HCEC 1CT (cell line): ENCODE measurements around the gene CTNNA1.

Source experiments
- DNase-seq: peaks from one replicate; pipeline ENCODE4 v3.0.0-alpha.2; 2017

Gene CTNNA1

GRCh38 chr5:138936225-138936967 is 183.2 kb downstream of the CTNNA1 start:
- no peak for DNase-seq

GRCh38 chr5:138936968-138937345 is 183.7 kb downstream of the CTNNA1 start:
- DNase-seq = no peak

- no peak for DNase-seq
Measured at GRCh38 chr5:138937392-138938387, 184.5 kb downstream of the CTNNA1 start.

GRCh38 chr5:138938526-138938925 is 185.3 kb downstream of the CTNNA1 start:
- no peak for DNase-seq

- no peak for DNase-seq
Measured at GRCh38 chr5:138942066-138942465, 188.8 kb downstream of the CTNNA1 start.

- DNase-seq = no peak
Measured at GRCh38 chr5:138942861-138943260, 189.6 kb downstream of the CTNNA1 start.

GRCh38 chr5:138943599-138944173 is 190.5 kb downstream of the CTNNA1 start:
- DNase-seq = no peak

GRCh38 chr5:138944527-138945322 is 191.5 kb downstream of the CTNNA1 start:
- no peak for DNase-seq

GRCh38 chr5:138945421-138946240 is 192.4 kb downstream of the CTNNA1 start:
- no peak for DNase-seq

GRCh38 chr5:138946241-138946623 is 193.0 kb downstream of the CTNNA1 start:
- DNase-seq = no peak

- no peak for DNase-seq
Measured at GRCh38 chr5:138946831-138947560, 193.8 kb downstream of the CTNNA1 start.

- DNase-seq = no peak
Measured at GRCh38 chr5:138947780-138948179, 194.6 kb downstream of the CTNNA1 start.

GRCh38 chr5:138948471-138949222 is 195.4 kb downstream of the CTNNA1 start:
- no peak for DNase-seq

- no peak for DNase-seq
Measured at GRCh38 chr5:138949223-138949574, 196.0 kb downstream of the CTNNA1 start.

GRCh38 chr5:138949988-138950387 is 196.8 kb downstream of the CTNNA1 start:
- no peak for DNase-seq

- DNase-seq = no peak
Measured at GRCh38 chr5:138950421-138951031, 197.3 kb downstream of the CTNNA1 start.

- no peak for DNase-seq
Measured at GRCh38 chr5:138951091-138951985, 198.1 kb downstream of the CTNNA1 start.

GRCh38 chr5:138951986-138952735 is 198.9 kb downstream of the CTNNA1 start:
- DNase-seq = no peak
